Mesenchymal stem cell (in vitro differentiated cells and primary cell): ENCODE results near the gene TMCO4.

Experiments used
- DNase-seq: peaks from one replicate; pipeline ENCODE4 v3.0.0-alpha.2; 2013
- H2AFZ ChIP-seq: one replicate; pipeline ENCODE4 v1.6.1; 2013; ENCODE audit warnings: low read depth, mild to moderate bottlenecking, control low read depth, inconsistent platforms, low read length, moderate library complexity
- H2AK5ac ChIP-seq: 2 replicates; pipeline ENCODE4 v1.6.1; 2013; ENCODE audit warnings: low read length, moderate library complexity, mild to moderate bottlenecking, inconsistent platforms; ENCODE audit not compliant: severe bottlenecking
- H2BK120ac ChIP-seq: one replicate; pipeline ENCODE4 v1.6.1; 2013; ENCODE audit warnings: low read depth, mild to moderate bottlenecking, inconsistent platforms, low read length, moderate library complexity
- H2BK12ac ChIP-seq, 2 experiments: one replicate each; pipeline ENCODE4 v1.6.1; 2013; ENCODE audit warnings: inconsistent platforms in 2 of 2, low read length in 2 of 2, mild to moderate bottlenecking in 2 of 2, moderate library complexity in 2 of 2, control low read depth in 1 of 2
- H2BK15ac ChIP-seq: one replicate; pipeline ENCODE4 v1.6.1; 2013; ENCODE audit warnings: mild to moderate bottlenecking, low read depth, inconsistent platforms; ENCODE audit not compliant: poor library complexity, severe bottlenecking
- H2BK5ac ChIP-seq: 2 replicates; pipeline ENCODE4 v1.6.1; 2013; ENCODE audit warnings: low read depth, mild to moderate bottlenecking, low read length, control low read depth, inconsistent platforms; ENCODE audit not compliant: poor library complexity, severe bottlenecking
- H3K14ac ChIP-seq, 2 experiments: one replicate each; pipeline ENCODE4 v1.6.1; 2013; ENCODE audit warnings: inconsistent platforms in 2 of 2, low read length in 2 of 2, control low read depth in 1 of 2, mild to moderate bottlenecking in 1 of 2, moderate library complexity in 1 of 2
- H3K18ac ChIP-seq, 2 experiments: one replicate each; pipeline ENCODE4 v1.6.1; 2013; ENCODE audit warnings: inconsistent platforms in 2 of 2, low read length in 2 of 2, control low read depth in 1 of 2, low read depth in 1 of 2, mild to moderate bottlenecking in 1 of 2
- H3K23ac ChIP-seq, 2 experiments: one replicate each; pipeline ENCODE4 v1.6.1; 2013; ENCODE audit warnings: inconsistent platforms in 2 of 2, low read length in 2 of 2, mild to moderate bottlenecking in 2 of 2, moderate library complexity in 2 of 2, control low read depth in 1 of 2
- H3K27ac ChIP-seq: 2 replicates; pipeline ENCODE4 v1.5.1; 2013; ENCODE audit warnings: mild to moderate bottlenecking, moderate library complexity, low read length, control low read depth, inconsistent platforms; ENCODE audit not compliant: poor library complexity, severe bottlenecking
- H3K27me3 ChIP-seq, 2 experiments: 2 replicates each; pipeline versions ENCODE4 v1.6.1 to v1.7.0; 2013; ENCODE audit warnings: low read length in 2 of 2, mild to moderate bottlenecking in 2 of 2, moderate library complexity in 2 of 2, control low read depth in 1 of 2, inconsistent platforms in 1 of 2; ENCODE audit not compliant: control insufficient read depth in 1 of 2, insufficient read depth in 1 of 2
- H3K36me3 ChIP-seq, 2 experiments: 2 replicates each; pipeline versions ENCODE4 v1.6.1 to v1.7.0; 2013; ENCODE audit warnings: low read length in 2 of 2, control low read depth in 1 of 2, inconsistent platforms in 1 of 2, low read depth in 1 of 2, mild to moderate bottlenecking in 1 of 2; ENCODE audit not compliant: insufficient read depth in 2 of 2, control insufficient read depth in 1 of 2
- H3K4ac ChIP-seq, 2 experiments: one replicate each; pipeline ENCODE4 v1.6.1; 2013; ENCODE audit warnings: inconsistent platforms in 2 of 2, low read length in 2 of 2, mild to moderate bottlenecking in 2 of 2, moderate library complexity in 2 of 2, control low read depth in 1 of 2, low read depth in 1 of 2
- H3K4me1 ChIP-seq: 2 replicates; pipeline ENCODE4 v1.6.1; 2013; ENCODE audit warnings: low read depth, low read length, control low read depth; ENCODE audit not compliant: control insufficient read depth, insufficient read depth
- H3K4me2 ChIP-seq: 2 replicates; pipeline ENCODE4 v1.6.1; 2013; ENCODE audit warnings: low read length, mild to moderate bottlenecking, inconsistent platforms; ENCODE audit not compliant: poor library complexity, severe bottlenecking
- H3K4me3 ChIP-seq, 2 experiments: 2 replicates each; pipeline versions ENCODE4 v1.5.1 to v1.7.0; 2013; ENCODE audit warnings: low read length in 2 of 2, mild to moderate bottlenecking in 2 of 2, control low read depth in 1 of 2, low read depth in 1 of 2; ENCODE audit not compliant: insufficient read depth in 1 of 2
- H3K79me1 ChIP-seq: replicated peaks from 2 replicates; pipeline ENCODE4 v1.6.1; 2013; ENCODE audit warnings: mild to moderate bottlenecking, control low read depth, low read length, inconsistent platforms; ENCODE audit not compliant: poor library complexity, severe bottlenecking
- H3K9ac ChIP-seq: 2 replicates; pipeline ENCODE4 v1.7.0; 2013; ENCODE audit warnings: mild to moderate bottlenecking, low read length, moderate library complexity
- H3K9me3 ChIP-seq: 2 replicates; pipeline ENCODE4 v1.7.0; 2013; ENCODE audit warnings: mild to moderate bottlenecking, low read length; ENCODE audit not compliant: control insufficient read depth
- H4K8ac ChIP-seq: one replicate; pipeline ENCODE4 v1.6.1; 2013; ENCODE audit warnings: inconsistent platforms, mild to moderate bottlenecking, low read length, moderate library complexity
- H4K91ac ChIP-seq: one replicate; pipeline ENCODE4 v1.6.1; 2013; ENCODE audit warnings: mild to moderate bottlenecking, low read length, inconsistent platforms
- WGBS: methylation state at CpG from one replicate; pipeline ENCODE4 v1.1.7; 2013; ENCODE audit warnings: mixed read lengths; 5-methylcytosine and 5-hydroxymethylcytosine counted together

Gene TMCO4

GRCh38 chr1:19708567-19709110, 91.1 kb downstream of the TMCO4 start:
- H2BK12ac ChIP-seq: no peak overlapping the region
- no peak overlapping the region for H3K18ac ChIP-seq
- H3K36me3 ChIP-seq: no peaks in the 10 kb centered on the region
- H4K91ac ChIP-seq: no peak overlapping the region
- no peak overlapping the region for H2AK5ac ChIP-seq
- H3K79me1 ChIP-seq: no peaks in the 10 kb centered on the region
- peaks cover 3% of the 10 kb centered on the region for H3K4me1 ChIP-seq
- no peak overlapping the region for H2AFZ ChIP-seq
- no peak overlapping the region for H2BK15ac ChIP-seq
- H2BK120ac ChIP-seq: no peak overlapping the region
- H3K9ac ChIP-seq: no peak overlapping the region
- H4K8ac ChIP-seq: no peak overlapping the region
- no peak overlapping the region for H3K4ac ChIP-seq
- no peak overlapping the region for H3K14ac ChIP-seq
- H3K4me3 ChIP-seq: no peak overlapping the region
- 92% methylated on average over 7 of the region's 8 CpGs for WGBS
- H3K23ac ChIP-seq: no peak overlapping the region
- no peak overlapping the region for H2BK5ac ChIP-seq
- no peaks in the 10 kb centered on the region for H3K27me3 ChIP-seq
- H3K4me2 ChIP-seq: no peak overlapping the region
- DNase-seq: no peak
- no peak overlapping the region for H3K27ac ChIP-seq
- no peaks in the 10 kb centered on the region for H3K9me3 ChIP-seq

- H3K9me3 ChIP-seq: no peaks in the 10 kb centered on the region
- no peak overlapping the region for H2BK15ac ChIP-seq
- 95% methylated on average over 3 of the region's 4 CpGs for WGBS
- no peak overlapping the region for H3K4me2 ChIP-seq
- H3K4ac ChIP-seq: no peak overlapping the region
- H3K4me3 ChIP-seq: no peak overlapping the region
- H3K18ac ChIP-seq: no peak overlapping the region
- H3K27ac ChIP-seq: no peak overlapping the region
- no peaks in the 10 kb centered on the region for H3K79me1 ChIP-seq
- no peak overlapping the region for H2AFZ ChIP-seq
- no peak overlapping the region for H3K14ac ChIP-seq
- no peak overlapping the region for H3K23ac ChIP-seq
- H4K91ac ChIP-seq: no peak overlapping the region
- no peak for DNase-seq
- no peaks in the 10 kb centered on the region for H3K36me3 ChIP-seq
- no peak overlapping the region for H4K8ac ChIP-seq
- peaks cover 3% of the 10 kb centered on the region for H3K4me1 ChIP-seq
- no peak overlapping the region for H2BK5ac ChIP-seq
- H3K27me3 ChIP-seq: no peaks in the 10 kb centered on the region
- no peak overlapping the region for H2BK12ac ChIP-seq
- no peak overlapping the region for H2AK5ac ChIP-seq
- no peak overlapping the region for H2BK120ac ChIP-seq
- no peak overlapping the region for H3K9ac ChIP-seq
Observed at GRCh38 chr1:19706136-19706535, 93.6 kb downstream of the TMCO4 start.

- Histone ChIP-seq H3K27me3 (no peaks in the 10 kb centered on the region), H3K79me1 (no peaks in the 10 kb centered on the region), H2AFZ (no peak overlapping the region), H3K4ac (no peak overlapping the region), H2AK5ac (no peak overlapping the region), H3K4me2 (no peak overlapping the region), H3K9ac (no peak overlapping the region), H2BK15ac (no peak overlapping the region), H2BK5ac (no peak overlapping the region), H3K14ac (no peak overlapping the region), H3K18ac (no peak overlapping the region), H3K9me3 (no peaks in the 10 kb centered on the region), H3K27ac (no peak overlapping the region), H3K4me1 (peaks cover 3% of the 10 kb centered on the region), H4K91ac (no peak overlapping the region), H3K23ac (no peak overlapping the region), H2BK120ac (no peak overlapping the region), H2BK12ac (no peak overlapping the region), H3K4me3 (no peak overlapping the region), H4K8ac (no peak overlapping the region), H3K36me3 (peaks cover 0 to 4% of the 10 kb centered on the region in 2 experiments)
- DNase-seq: no peak
- 99% methylated on average over 4 of the region's 4 CpGs for WGBS
Observed at GRCh38 chr1:19705464-19705863, 94.3 kb downstream of the TMCO4 start.

- peak; percentile 74 for DNase-seq
- WGBS: 21% methylated on average over 19 of the region's 19 CpGs
- no peak overlapping the region for H2AFZ ChIP-seq
- H3K27me3 ChIP-seq: no peaks in the 10 kb centered on the region
- no peak overlapping the region for H3K14ac ChIP-seq
- no peak overlapping the region for H3K4ac ChIP-seq
- no peak overlapping the region for H4K91ac ChIP-seq
- H3K79me1 ChIP-seq: no peaks in the 10 kb centered on the region
- H3K4me3 ChIP-seq: peak overlapping the region in 1 of 2 experiments; percentile 3
- no peak overlapping the region for H3K4me2 ChIP-seq
- H3K27ac ChIP-seq: no peak overlapping the region
- no peak overlapping the region for H4K8ac ChIP-seq
- peaks cover 3% of the 10 kb centered on the region for H3K4me1 ChIP-seq
- no peak overlapping the region for H2BK15ac ChIP-seq
- H2BK12ac ChIP-seq: no peak overlapping the region
- no peak overlapping the region for H2AK5ac ChIP-seq
- no peaks in the 10 kb centered on the region for H3K9me3 ChIP-seq
- no peak overlapping the region for H3K23ac ChIP-seq
- H3K9ac ChIP-seq: peak overlapping the region; percentile 7
- H2BK120ac ChIP-seq: no peak overlapping the region
- no peak overlapping the region for H3K18ac ChIP-seq
- H3K36me3 ChIP-seq: peaks cover 0 to 10% of the 10 kb centered on the region in 2 experiments
- no peak overlapping the region for H2BK5ac ChIP-seq
Observed at GRCh38 chr1:19704247-19705113, 95.2 kb downstream of the TMCO4 start.
